GM18505 (cell line): Measurements from ENCODE around the gene MYO18B.

ENCODE experiments used
- ATAC-seq: cut with Tn5 transposase; IDR thresholded peaks from one replicate; pipeline ENCODE4 v1.9.1; 2021; ENCODE audit not compliant: unreplicated experiment
- POLR2A ChIP-seq: IDR thresholded peaks from 4 replicates; pipeline ENCODE4 v1.6.1; 2011; ENCODE audit warnings: borderline replicate concordance; ENCODE audit not compliant: insufficient read depth, insufficient read length; ENCODE audit errors: extremely low read depth

Gene MYO18B

GRCh38 chr22:25824828-25825423 lies 82.9 kb downstream of the MYO18B start:
- no peak for TF ChIP-seq POLR2A
- ATAC-seq, result no peak

- ATAC-seq, result no peak
- TF ChIP-seq POLR2A, result no peak
Measured at GRCh38 chr22:25827415-25827814, 85.4 kb downstream of the MYO18B start.

- ATAC-seq, result no peak
- no peak for TF ChIP-seq POLR2A
Measured at GRCh38 chr22:25828422-25828821, 86.4 kb downstream of the MYO18B start.

GRCh38 chr22:25829237-25829636 lies 87.2 kb downstream of the MYO18B start:
- TF ChIP-seq POLR2A, result no peak
- ATAC-seq, result no peak

GRCh38 chr22:25829808-25830777 lies 88.1 kb downstream of the MYO18B start:
- TF ChIP-seq POLR2A, result no peak
- no peak for ATAC-seq

GRCh38 chr22:25833091-25833490 lies 91.1 kb downstream of the MYO18B start:
- no peak for TF ChIP-seq POLR2A
- ATAC-seq, result no peak

- no peak for TF ChIP-seq POLR2A
- ATAC-seq, result no peak
Measured at GRCh38 chr22:25833676-25834075, 91.7 kb downstream of the MYO18B start.

- TF ChIP-seq POLR2A, result no peak
- ATAC-seq, result no peak
Measured at GRCh38 chr22:25834490-25834889, 92.5 kb downstream of the MYO18B start.

GRCh38 chr22:25835348-25835747 lies 93.4 kb downstream of the MYO18B start:
- TF ChIP-seq POLR2A, result no peak
- ATAC-seq, result no peak

- no peak for ATAC-seq
- TF ChIP-seq POLR2A, result no peak
Measured at GRCh38 chr22:25837288-25837900, 95.4 kb downstream of the MYO18B start.

GRCh38 chr22:25838960-25839741 lies 97.2 kb downstream of the MYO18B start:
- ATAC-seq, result no peak
- TF ChIP-seq POLR2A, result no peak

GRCh38 chr22:25839755-25840154 lies 97.8 kb downstream of the MYO18B start:
- no peak for TF ChIP-seq POLR2A
- no peak for ATAC-seq

GRCh38 chr22:25840167-25840566 lies 98.2 kb downstream of the MYO18B start:
- TF ChIP-seq POLR2A, result no peak
- no peak for ATAC-seq

GRCh38 chr22:25840891-25841290 lies 98.9 kb downstream of the MYO18B start:
- no peak for ATAC-seq
- TF ChIP-seq POLR2A, result no peak

- no peak for TF ChIP-seq POLR2A
- ATAC-seq, result no peak
Measured at GRCh38 chr22:25841775-25842174, 99.8 kb downstream of the MYO18B start.
